ENCODE data around the gene ARV1.
"Not testable (repeated sequence)": the region's sequence is repeated elsewhere in the genome, so short reads cannot be mapped to it uniquely, and the experiment has no call there.

The ARV1 gene

GRCh38 chr1:231026576-231026975 lies 47.7 kb downstream of the ARV1 start:
- no peaks in the 10 kb centered on the region for H3K9me3 ChIP-seq (ENCODE audit: control insufficient read depth, low read length)
- no peak overlapping the region for H3K4me3 ChIP-seq (ENCODE audit: insufficient read depth, low read depth, low read length, poor library complexity, severe bottlenecking)
- no peaks in the 10 kb centered on the region for H3K36me3 ChIP-seq (ENCODE audit: control insufficient read depth, insufficient read depth, low read length)
- no peak for DNase-seq
- no peak overlapping the region for H3K27ac ChIP-seq (ENCODE audit: insufficient read depth, low read length, poor library complexity, severe bottlenecking)
- no peaks in the 10 kb centered on the region for H3K4me1 ChIP-seq (ENCODE audit: control insufficient read depth, insufficient read depth, low read length, poor library complexity, severe bottlenecking)
- H3K27me3 ChIP-seq (replicated peaks; ENCODE audit: control insufficient read depth, insufficient read depth, low read length, poor library complexity, severe bottlenecking): no peaks in the 10 kb centered on the region

- H3K36me3 ChIP-seq (ENCODE audit: control insufficient read depth, insufficient read depth, low read length): no peaks in the 10 kb centered on the region
- no peak for DNase-seq
- H3K9me3 ChIP-seq (ENCODE audit: control insufficient read depth, low read length): no peaks in the 10 kb centered on the region
- H3K27ac ChIP-seq (ENCODE audit: insufficient read depth, low read length, poor library complexity, severe bottlenecking): no peak overlapping the region
- no peak overlapping the region for H3K4me3 ChIP-seq (ENCODE audit: insufficient read depth, low read depth, low read length, poor library complexity, severe bottlenecking)
- no peaks in the 10 kb centered on the region for H3K27me3 ChIP-seq (replicated peaks; ENCODE audit: control insufficient read depth, insufficient read depth, low read length, poor library complexity, severe bottlenecking)
- H3K4me1 ChIP-seq (ENCODE audit: control insufficient read depth, insufficient read depth, low read length, poor library complexity, severe bottlenecking): no peaks in the 10 kb centered on the region
Observed at GRCh38 chr1:231027136-231027925, 48.4 kb downstream of the ARV1 start.

- H3K9me3 ChIP-seq (ENCODE audit: control insufficient read depth, low read length): no peaks in the 10 kb centered on the region
- H3K4me1 ChIP-seq (ENCODE audit: control insufficient read depth, insufficient read depth, low read length, poor library complexity, severe bottlenecking): no peaks in the 10 kb centered on the region
- no peak overlapping the region for H3K4me3 ChIP-seq (ENCODE audit: insufficient read depth, low read depth, low read length, poor library complexity, severe bottlenecking)
- no peaks in the 10 kb centered on the region for H3K36me3 ChIP-seq (ENCODE audit: control insufficient read depth, insufficient read depth, low read length)
- DNase-seq: no peak
- H3K27me3 ChIP-seq (replicated peaks; ENCODE audit: control insufficient read depth, insufficient read depth, low read length, poor library complexity, severe bottlenecking): no peaks in the 10 kb centered on the region
- no peak overlapping the region for H3K27ac ChIP-seq (ENCODE audit: insufficient read depth, low read length, poor library complexity, severe bottlenecking)
Observed at GRCh38 chr1:231027971-231028370, 49.1 kb downstream of the ARV1 start.

GRCh38 chr1:231028682-231029081 lies 49.8 kb downstream of the ARV1 start:
- Histone ChIP-seq H3K4me1 (ENCODE audit: control insufficient read depth, insufficient read depth, low read length, poor library complexity, severe bottlenecking) (no peaks in the 10 kb centered on the region), H3K4me3 (ENCODE audit: insufficient read depth, low read depth, low read length, poor library complexity, severe bottlenecking) (no peak overlapping the region), H3K27ac (ENCODE audit: insufficient read depth, low read length, poor library complexity, severe bottlenecking) (no peak overlapping the region), H3K27me3 (replicated peaks; ENCODE audit: control insufficient read depth, insufficient read depth, low read length, poor library complexity, severe bottlenecking) (no peaks in the 10 kb centered on the region), H3K9me3 (ENCODE audit: control insufficient read depth, low read length) (no peaks in the 10 kb centered on the region), H3K36me3 (ENCODE audit: control insufficient read depth, insufficient read depth, low read length) (no peaks in the 10 kb centered on the region)
- DNase-seq: no peak

- DNase-seq; H3K27ac ChIP-seq (ENCODE audit: insufficient read depth, low read length, poor library complexity, severe bottlenecking): not testable (repeated sequence)
Observed at GRCh38 chr1:231029247-231029646, 50.4 kb downstream of the ARV1 start.

GRCh38 chr1:231029841-231030240 lies 50.9 kb downstream of the ARV1 start:
- Histone ChIP-seq H3K9me3 (ENCODE audit: control insufficient read depth, low read length) (no peaks in the 10 kb centered on the region), H3K27ac (ENCODE audit: insufficient read depth, low read length, poor library complexity, severe bottlenecking) (no peak overlapping the region), H3K27me3 (replicated peaks; ENCODE audit: control insufficient read depth, insufficient read depth, low read length, poor library complexity, severe bottlenecking) (no peaks in the 10 kb centered on the region), H3K36me3 (ENCODE audit: control insufficient read depth, insufficient read depth, low read length) (no peaks in the 10 kb centered on the region), H3K4me1 (ENCODE audit: control insufficient read depth, insufficient read depth, low read length, poor library complexity, severe bottlenecking) (no peaks in the 10 kb centered on the region), H3K4me3 (ENCODE audit: insufficient read depth, low read depth, low read length, poor library complexity, severe bottlenecking) (no peak overlapping the region)
- DNase-seq: no peak

More at GRCh38 chr1:231029247-231029646, 50.4 kb downstream of the ARV1 start:
- not testable (repeated sequence) for H3K36me3 ChIP-seq (ENCODE audit: control insufficient read depth, insufficient read depth, low read length); H3K9me3 ChIP-seq (ENCODE audit: control insufficient read depth, low read length); H3K4me1 ChIP-seq (ENCODE audit: control insufficient read depth, insufficient read depth, low read length, poor library complexity, severe bottlenecking); H3K27me3 ChIP-seq (replicated peaks; ENCODE audit: control insufficient read depth, insufficient read depth, low read length, poor library complexity, severe bottlenecking); H3K4me3 ChIP-seq (ENCODE audit: insufficient read depth, low read depth, low read length, poor library complexity, severe bottlenecking)

GRCh38 chr1:231032963-231033362 lies 54.1 kb downstream of the ARV1 start:
- Histone ChIP-seq H3K27ac (ENCODE audit: insufficient read depth, low read length, poor library complexity, severe bottlenecking) (no peak overlapping the region), H3K4me1 (ENCODE audit: control insufficient read depth, insufficient read depth, low read length, poor library complexity, severe bottlenecking) (no peaks in the 10 kb centered on the region), H3K27me3 (replicated peaks; ENCODE audit: control insufficient read depth, insufficient read depth, low read length, poor library complexity, severe bottlenecking) (no peaks in the 10 kb centered on the region), H3K4me3 (ENCODE audit: insufficient read depth, low read depth, low read length, poor library complexity, severe bottlenecking) (no peak overlapping the region), H3K36me3 (ENCODE audit: control insufficient read depth, insufficient read depth, low read length) (no peaks in the 10 kb centered on the region), H3K9me3 (ENCODE audit: control insufficient read depth, low read length) (no peaks in the 10 kb centered on the region)
- DNase-seq: no peak

- Histone ChIP-seq H3K4me1 (ENCODE audit: control insufficient read depth, insufficient read depth, low read length, poor library complexity, severe bottlenecking) (peaks cover 7% of the 10 kb centered on the region), H3K27ac (ENCODE audit: insufficient read depth, low read length, poor library complexity, severe bottlenecking) (no peak overlapping the region), H3K4me3 (ENCODE audit: insufficient read depth, low read depth, low read length, poor library complexity, severe bottlenecking) (no peak overlapping the region), H3K36me3 (ENCODE audit: control insufficient read depth, insufficient read depth, low read length) (no peaks in the 10 kb centered on the region), H3K9me3 (ENCODE audit: control insufficient read depth, low read length) (no peaks in the 10 kb centered on the region), H3K27me3 (replicated peaks; ENCODE audit: control insufficient read depth, insufficient read depth, low read length, poor library complexity, severe bottlenecking) (no peaks in the 10 kb centered on the region)
- DNase-seq: no peak
Observed at GRCh38 chr1:231035799-231036198, 56.9 kb downstream of the ARV1 start.

- no peaks in the 10 kb centered on the region for H3K36me3 ChIP-seq (ENCODE audit: control insufficient read depth, insufficient read depth, low read length)
- no peak for DNase-seq
- H3K4me1 ChIP-seq (ENCODE audit: control insufficient read depth, insufficient read depth, low read length, poor library complexity, severe bottlenecking): peaks cover 11% of the 10 kb centered on the region
- no peaks in the 10 kb centered on the region for H3K27me3 ChIP-seq (replicated peaks; ENCODE audit: control insufficient read depth, insufficient read depth, low read length, poor library complexity, severe bottlenecking)
- H3K9me3 ChIP-seq (ENCODE audit: control insufficient read depth, low read length): no peaks in the 10 kb centered on the region
- no peak overlapping the region for H3K27ac ChIP-seq (ENCODE audit: insufficient read depth, low read length, poor library complexity, severe bottlenecking)
- no peak overlapping the region for H3K4me3 ChIP-seq (ENCODE audit: insufficient read depth, low read depth, low read length, poor library complexity, severe bottlenecking)
Observed at GRCh38 chr1:231036416-231036815, 57.5 kb downstream of the ARV1 start.

- Histone ChIP-seq H3K27me3 (replicated peaks; ENCODE audit: control insufficient read depth, insufficient read depth, low read length, poor library complexity, severe bottlenecking) (no peaks in the 10 kb centered on the region), H3K36me3 (ENCODE audit: control insufficient read depth, insufficient read depth, low read length) (no peaks in the 10 kb centered on the region), H3K4me1 (ENCODE audit: control insufficient read depth, insufficient read depth, low read length, poor library complexity, severe bottlenecking) (peaks cover 11% of the 10 kb centered on the region), H3K27ac (ENCODE audit: insufficient read depth, low read length, poor library complexity, severe bottlenecking) (no peak overlapping the region), H3K4me3 (ENCODE audit: insufficient read depth, low read depth, low read length, poor library complexity, severe bottlenecking) (no peak overlapping the region), H3K9me3 (ENCODE audit: control insufficient read depth, low read length) (no peaks in the 10 kb centered on the region)
- DNase-seq: no peak
Observed at GRCh38 chr1:231037585-231038517, 59.0 kb downstream of the ARV1 start.
